Lung (tissue), 12 donors: ENCODE results near the gene IMP3. TPM values are rescaled to one million over a fixed set of nuclear protein-coding genes. Genes with fewer than 3 reads are reported as not detected.
"Not testable (repeated sequence)": the region's sequence is repeated elsewhere in the genome, so short reads cannot be mapped to it uniquely, and the experiment has no call there.

Source experiments
- ATAC-seq: fragments of 200-7000 bp; cut with Tn5 transposase; one replicate; pipeline ENCODE4 v1.9.1; 2020; ENCODE audit warnings: moderate number of reproducible peaks; ENCODE audit not compliant: insufficient read depth, low FRiP score
- DNase-seq, 3 donors: peaks; one replicate each; pipeline ENCODE4 v3.0.0-alpha.2; 2013 to 2017
- H3K27ac ChIP-seq, 2 donors: one replicate each; pipeline ENCODE4 v1.5.1; 2013; ENCODE audit warnings: mild to moderate bottlenecking in 2 of 2, moderate library complexity in 2 of 2, control low read depth in 1 of 2, inconsistent platforms in 1 of 2, low read depth in 1 of 2, low read length in 1 of 2
- H3K27me3 ChIP-seq, 3 donors: one replicate each; pipeline ENCODE4 v1.5.1; 2013; ENCODE audit warnings: low read length in 2 of 3; ENCODE audit not compliant: control insufficient read depth in 3 of 3, insufficient read depth in 3 of 3
- H3K36me3 ChIP-seq, 4 donors: one replicate each; pipeline ENCODE4 v1.5.1; 2013; ENCODE audit warnings: low read length in 4 of 4, mild to moderate bottlenecking in 1 of 4, moderate library complexity in 1 of 4; ENCODE audit not compliant: control insufficient read depth in 4 of 4, insufficient read depth in 4 of 4
- H3K4me1 ChIP-seq, 5 donors: one replicate each; pipeline ENCODE4 v1.5.1; 2013; ENCODE audit warnings: low read length in 5 of 5, mild to moderate bottlenecking in 2 of 5, moderate library complexity in 1 of 5; ENCODE audit not compliant: control insufficient read depth in 5 of 5, insufficient read depth in 5 of 5
- H3K4me3 ChIP-seq: one replicate; pipeline ENCODE4 v1.5.1; 2013; ENCODE audit warnings: mild to moderate bottlenecking, control low read depth, moderate library complexity
- H3K9ac ChIP-seq, 2 donors: one replicate each; pipeline ENCODE4 v1.5.1; 2013; ENCODE audit warnings: low read length in 2 of 2, control low read depth in 1 of 2; ENCODE audit not compliant: insufficient read depth in 1 of 2
- H3K9me3 ChIP-seq, 4 donors: one replicate each; pipeline ENCODE4 v1.5.1; 2013; ENCODE audit warnings: low read length in 3 of 4, mild to moderate bottlenecking in 1 of 4, moderate library complexity in 1 of 4; ENCODE audit not compliant: control insufficient read depth in 4 of 4, insufficient read depth in 3 of 4
- CTCF ChIP-seq: IDR thresholded peaks from 2 replicates; pipeline ENCODE4 v1.5.1; 2012; ENCODE audit warnings: mild to moderate bottlenecking; ENCODE audit errors: control extremely low read depth, extremely low read depth
- WGBS, 2 donors: extraction: QIAGEN DNeasy Blood & Tissue Kit; methylation state at CpG; one replicate each; pipeline ENCODE4 v1.1.7; 2013; 5-methylcytosine and 5-hydroxymethylcytosine counted together
- polyA plus RNA-seq, 2 donors: library from polyadenylated mRNA; stranded (reverse); fragments of 200-250 nt; gene quantifications; one replicate each; pipeline ENCODE4 v1.2.1, GENCODE V29; 2013
- total RNA-seq, 2 donors: library from RNA; depleted of rRNA in 1 of 2; stranded (reverse); fragments of >200 nt in 1 of 2; gene quantifications; one replicate each; pipeline ENCODE4 v1.2.1, GENCODE V29; 2014 to 2021
- donor health status: control.
- donor health status: control.
- donor health status: Bipolar disorder and iron deficiency.
- donor health status: healthy.
- donor health status: DM: yes; HTN: yes; CAD: no.

IMP3 gene
- total and polyA plus RNA-seq, 4 donors: 34.2 to 78.4 (median 70.1) TPM

GRCh38 chr15:75639191-75639708 is 774 bp downstream of the IMP3 start:
- peak in 1 of 3 donors; percentile 18 for DNase-seq
- TF ChIP-seq CTCF: no peak
- peaks cover 0 to 5% (median 2%) of the 10 kb centered on the region in 4 donors for H3K36me3 ChIP-seq
- no peaks in the 10 kb centered on the region for H3K27me3 ChIP-seq
- H3K4me1 ChIP-seq: peaks cover 3 to 28% (median 10%) of the 10 kb centered on the region in 5 donors
- H3K27ac ChIP-seq: peak overlapping the region; percentile 84 to 98
- ATAC-seq: no peak
- peak overlapping the region; percentile 92 for H3K4me3 ChIP-seq
- no peaks in the 10 kb centered on the region for H3K9me3 ChIP-seq
- H3K9ac ChIP-seq: peak overlapping the region; percentile 30 to 90
- WGBS, 2 donors: 1% methylated on average over 16 of the region's 16 CpGs

GRCh38 chr15:75637245-75638009 is 2.6 kb downstream of the IMP3 start:
- DNase-seq: no peak
- H3K27ac ChIP-seq: peak overlapping the region in 1 of 2 donors; percentile 73
- WGBS, 2 donors: 57 to 68% methylated on average over 4 of the region's 4 CpGs
- H3K4me3 ChIP-seq: no peak overlapping the region
- H3K4me1 ChIP-seq: peaks cover 3 to 28% (median 10%) of the 10 kb centered on the region in 5 donors
- H3K36me3 ChIP-seq: peaks cover 0 to 5% (median 2%) of the 10 kb centered on the region in 4 donors
- no peak for ATAC-seq
- H3K27me3 ChIP-seq: no peaks in the 10 kb centered on the region
- no peak for TF ChIP-seq CTCF
- H3K9ac ChIP-seq: peak overlapping the region in 1 of 2 donors; percentile 66
- H3K9me3 ChIP-seq: no peaks in the 10 kb centered on the region

- Histone ChIP-seq H3K9ac (no peak overlapping the region), H3K27me3 (no peaks in the 10 kb centered on the region), H3K4me1 (peaks cover 3 to 28% (median 9%) of the 10 kb centered on the region in 5 donors), H3K9me3 (no peaks in the 10 kb centered on the region), H3K36me3 (peaks cover 0 to 5% (median 2%) of the 10 kb centered on the region in 4 donors), H3K4me3 (no peak overlapping the region), H3K27ac (no peak overlapping the region)
- 83 to 91% methylated on average over 6 of the region's 6 CpGs for WGBS, 2 donors
- no peak for TF ChIP-seq CTCF
- DNase-seq (no peak), ATAC-seq (no peak)
Observed at GRCh38 chr15:75636026-75636425, 4.0 kb downstream of the IMP3 start.

GRCh38 chr15:75633922-75634321 is 6.1 kb downstream of the IMP3 start:
- H3K36me3 ChIP-seq, H3K9ac ChIP-seq, H3K4me3 ChIP-seq, H3K9me3 ChIP-seq, H3K27me3 ChIP-seq, ATAC-seq, DNase-seq, H3K27ac ChIP-seq: not testable (repeated sequence)
- WGBS, 2 donors: 94 to 96% methylated on average over 7 of the region's 7 CpGs
- peaks cover 3 to 16% (median 6%) of the 10 kb centered on the region in 5 donors for H3K4me1 ChIP-seq
